ENCODE data around the gene GRK2. TPM values are rescaled to one million over a fixed set of nuclear protein-coding genes. Genes with fewer than 3 reads are reported as not detected.
A peak's percentile ranks its signal among the peaks of the same experiment; 100 is the strongest.

GRK2 gene
- total and polyA plus RNA-seq, 9 of the 15 experiments (the other 6 are each of a cell fraction or from before 2014, with no cell fraction given): 0.24 to 95.8 (median 56.5) TPM

- no peaks in the 10 kb centered on the region for H3K9me3 ChIP-seq (replicated peaks; ENCODE audit: control insufficient read depth, insufficient read depth, low read depth, low read length)
- H3K79me2 ChIP-seq (ENCODE audit: control insufficient read depth, insufficient read depth, low read length): peaks cover 58% of the 10 kb centered on the region
- peak overlapping the region; percentile 94 for H3K27ac ChIP-seq (ENCODE audit: extremely low read depth, low read depth, low read length)
- ATAC-seq (peak; percentile 54), FAIRE-seq (peak; percentile 71), DNase-seq (ENCODE audit: extremely low read depth in 1 of 4, low spot score in 3 of 4) (peak; percentile 59 to 80 (median 66))
- H3K36me3 ChIP-seq (ENCODE audit: control insufficient read depth, insufficient read depth, low read length): peaks cover 41% of the 10 kb centered on the region
- H3K9ac ChIP-seq (ENCODE audit: insufficient read depth in 1 of 2, low read depth in 2 of 2, low read length in 2 of 2): peak overlapping the region; percentile 94 to 99
- intact Hi-C loops (cut with micrococcal nuclease): loop anchor here (2.0 kb wide), 1 partner anchor 120 kb away; no protein-coding TSS in a partner anchor
- no TSS peak for BruUV-seq (replicated peaks)
- H3K9me1 ChIP-seq (ENCODE audit: control insufficient read depth, insufficient read depth, low read length): no peaks in the 10 kb centered on the region
- H3K4me3 ChIP-seq: peak overlapping the region; percentile 85
- peak overlapping the region; percentile 58 for H2AFZ ChIP-seq (ENCODE audit: low read depth, low read length)
- POLR2A ChIA-PET: interaction anchor here (1.0 to 4.1 kb wide), 3 partner anchors 12 to 173 kb away, joined by 3 to 58 read pairs (median 4); no protein-coding TSS in a partner anchor
- in situ Hi-C loops (cut with MboI): no loop called here
- WGBS (ENCODE audit: insufficient coverage, low coverage, missing lambda C conversion rate): 0% methylated on average over 16 of the region's 16 CpGs
- H3K4me1 ChIP-seq (replicated peaks in 1 of 2; ENCODE audit: control insufficient read depth in 2 of 2, insufficient read depth in 2 of 2, low read length in 2 of 2): peaks cover 8 to 22% of the 10 kb centered on the region in 2 experiments
- no peaks in the 10 kb centered on the region for H3K27me3 ChIP-seq (ENCODE audit: control insufficient read depth in 2 of 2, insufficient read depth in 2 of 2, low read length in 2 of 2)
- H4K20me1 ChIP-seq (replicated peaks; ENCODE audit: control insufficient read depth, insufficient read depth, low read length): peaks cover 18% of the 10 kb centered on the region
- CTCF ChIA-PET (ENCODE audit: low intra/inter-chr PET ratio): no interaction called here
- peak overlapping the region; percentile 89 for H3K4me2 ChIP-seq (ENCODE audit: insufficient read depth, low read length)
- TF ChIP-seq ZNF444 (CRISPR knock-in tag; IDR thresholded peaks at IDR 0.05) (no peak), RBFOX2 (IDR thresholded peaks at IDR 0.05; ENCODE audit: low read depth, low read length) (no peak), DEAF1 (CRISPR knock-in tag; IDR thresholded peaks at IDR 0.05) (no peak), POLR2A (conservative IDR thresholded peaks at IDR 0.05) (0 out of 2 replicates have a peak, but pooled peaks have one; percentile 17), PML (IDR thresholded peaks at IDR 0.05; ENCODE audit: low read length) (0 out of 2 replicates have a peak, but pooled peaks have one; percentile 24), BRD4 (IDR thresholded peaks at IDR 0.05) (no peak), NFIX (CRISPR knock-in tag; IDR thresholded peaks at IDR 0.05; ENCODE audit: low read depth) (no peak), ARID2 (IDR thresholded peaks at IDR 0.05) (0 out of 2 replicates have a peak, but pooled peaks have one; percentile 4), SP1 (CRISPR knock-in tag; IDR thresholded peaks at IDR 0.05) (no peak), LEF1 (IDR thresholded peaks at IDR 0.05) (no peak; the same call in 1 of the 2 replicates), THAP12 (CRISPR knock-in tag; IDR thresholded peaks at IDR 0.05) (no peak), YY1 (IDR thresholded peaks at IDR 0.05; ENCODE audit: borderline replicate concordance in 1 of 3, control insufficient read depth in 1 of 3, extremely low read depth in 1 of 3, insufficient read depth in 3 of 3, insufficient read length in 1 of 3, insufficient replicate concordance in 2 of 3, low read depth in 1 of 3, low read length in 2 of 3) (peak in 1 of 3 experiments; percentile 57), RBBP5 (IDR thresholded peaks at IDR 0.05; ENCODE audit: borderline replicate concordance, insufficient read depth, low read length, poor library complexity, severe bottlenecking) (no peak), RNF2 (IDR thresholded peaks at IDR 0.05) (no peak), ZZZ3 (IDR thresholded peaks at IDR 0.05) (no peak), KDM1A (IDR thresholded peaks at IDR 0.05) (no peak; a peak in 1 of 4 replicates)
- TF ChIP-seq, protein P1, sequence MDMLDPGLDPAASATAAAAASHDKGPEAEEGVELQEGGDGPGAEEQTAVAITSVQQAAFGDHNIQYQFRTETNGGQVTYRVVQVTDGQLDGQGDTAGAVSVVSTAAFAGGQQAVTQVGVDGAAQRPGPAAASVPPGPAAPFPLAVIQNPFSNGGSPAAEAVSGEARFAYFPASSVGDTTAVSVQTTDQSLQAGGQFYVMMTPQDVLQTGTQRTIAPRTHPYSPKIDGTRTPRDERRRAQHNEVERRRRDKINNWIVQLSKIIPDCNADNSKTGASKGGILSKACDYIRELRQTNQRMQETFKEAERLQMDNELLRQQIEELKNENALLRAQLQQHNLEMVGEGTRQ (CRISPR knock-in tag; IDR thresholded peaks at IDR 0.05): no peak
Measured at GRCh38 chr11:67240576-67241389, 25.5 kb upstream of the GRK2 start.

Data from K562 (cell line).